WTC11 (cell line): ENCODE measurements around the gene SELENBP1. TPM values are rescaled to one million over a fixed set of nuclear protein-coding genes. Genes with fewer than 3 reads are reported as not detected.

ENCODE experiments used
- ATAC-seq: fragments of 200-7000 bp; cut with Tn5 transposase; 2 replicates; pipeline ENCODE4 v1.10.0; 2021; ENCODE audit warnings: mild to moderate bottlenecking, moderate library complexity
- CTCF ChIA-PET: fragments of 300-600 bp; sonication (Branson Sonifier 250); formaldehyde crosslinking; loops from one replicate; lab custom pipeline; 2021; ENCODE audit warnings: antibody characterized with exemption; lab: Charles Lee
- POLR2A ChIA-PET: fragments of 350-600 bp; sonication (Branson Sonifier 250); formaldehyde crosslinking; loops from one replicate; lab custom pipeline; 2021; ENCODE audit warnings: antibody characterized with exemption; lab: Charles Lee
- DNase-seq: peaks from one replicate; pipeline ENCODE4 v3.0.0; 2021; ENCODE audit warnings: low spot score
- H3K27ac Mint-ChIP-seq: 2 replicates; pipeline ENCODE4 v1.8.0; 2021; ENCODE audit warnings: mixed read lengths
- H3K27me3 Mint-ChIP-seq: 2 replicates; pipeline ENCODE4 v1.8.0; 2021; ENCODE audit warnings: low read depth, mild to moderate bottlenecking, moderate library complexity, mixed read lengths
- H3K36me3 Mint-ChIP-seq: 2 replicates; pipeline ENCODE4 v1.8.0; 2021; ENCODE audit warnings: mixed read lengths
- H3K4me1 Mint-ChIP-seq: 2 replicates; pipeline ENCODE4 v1.8.0; 2022; ENCODE audit warnings: mixed read lengths
- H3K4me3 Mint-ChIP-seq: 2 replicates; pipeline ENCODE4 v1.8.0; 2021; ENCODE audit warnings: mild to moderate bottlenecking, moderate library complexity, mixed read lengths
- H3K9me3 Mint-ChIP-seq: 2 replicates; pipeline ENCODE4 v1.8.0; 2021; ENCODE audit warnings: mixed read lengths
- CREB1 ChIP-seq: sonication (generic); formaldehyde crosslinking; IDR thresholded peaks from 2 replicates; pipeline ENCODE4 v1.8.0; 2023; ENCODE audit warnings: mild to moderate bottlenecking, missing genetic modification reagents
- CREM ChIP-seq: sonication (generic); formaldehyde crosslinking; IDR thresholded peaks from 2 replicates; pipeline ENCODE4 v1.8.1; 2022; ENCODE audit warnings: mild to moderate bottlenecking, missing genetic modification reagents, moderate library complexity
- ELF4 ChIP-seq: sonication (generic); formaldehyde crosslinking; IDR thresholded peaks from 2 replicates; pipeline ENCODE4 v1.8.1; 2022; ENCODE audit warnings: low read depth, mild to moderate bottlenecking, moderate library complexity, missing genetic modification reagents
- FOXJ3 ChIP-seq: sonication (generic); formaldehyde crosslinking; IDR thresholded peaks from 2 replicates; pipeline ENCODE4 v1.9.0; 2021; ENCODE audit warnings: missing genetic modification reagents, mild to moderate bottlenecking, borderline replicate concordance
- GABPB1 ChIP-seq: sonication (generic); formaldehyde crosslinking; IDR thresholded peaks from 2 replicates; pipeline ENCODE4 v1.8.1; 2023; ENCODE audit warnings: mild to moderate bottlenecking, missing genetic modification reagents
- JAZF1 ChIP-seq: fragments of 250-450 bp; sonication (Bioruptor Pico); IDR thresholded peaks from 2 replicates; pipeline ENCODE4 v1.9.0; 2021; ENCODE audit warnings: moderate library complexity, mild to moderate bottlenecking, inconsistent platforms
- NFATC4 ChIP-seq: fragments of 250-450 bp; sonication (Bioruptor Pico); IDR thresholded peaks from 2 replicates; pipeline ENCODE4 v1.9.0; 2021; ENCODE audit warnings: mild to moderate bottlenecking
- NR2C2 ChIP-seq: sonication (generic); formaldehyde crosslinking; IDR thresholded peaks from 2 replicates; pipeline ENCODE4 v1.8.0; 2022; ENCODE audit warnings: mild to moderate bottlenecking, missing genetic modification reagents
- PRRX2 ChIP-seq: fragments of 250-450 bp; sonication (Bioruptor Pico); IDR thresholded peaks from 2 replicates; pipeline ENCODE4 v1.8.0; 2021; ENCODE audit warnings: mild to moderate bottlenecking
- SP1 ChIP-seq: sonication (generic); formaldehyde crosslinking; conservative IDR thresholded peaks from 2 replicates; pipeline ENCODE4 v1.8.1; 2022; ENCODE audit warnings: missing genetic modification reagents
- TEAD4 ChIP-seq: sonication (generic); formaldehyde crosslinking; IDR thresholded peaks from 2 replicates; pipeline ENCODE4 v1.8.0; 2022; ENCODE audit warnings: mild to moderate bottlenecking, missing genetic modification reagents
- ZNF232 ChIP-seq: sonication (generic); formaldehyde crosslinking; IDR thresholded peaks from 2 replicates; pipeline ENCODE4 v1.8.0; 2022; ENCODE audit warnings: mild to moderate bottlenecking, missing genetic modification reagents
- ZNF263 ChIP-seq: sonication (generic); formaldehyde crosslinking; IDR thresholded peaks from 2 replicates; pipeline ENCODE4 v1.8.1; 2022; ENCODE audit warnings: low read depth, mild to moderate bottlenecking, moderate library complexity, missing genetic modification reagents
- ZNF317 ChIP-seq: sonication (generic); formaldehyde crosslinking; IDR thresholded peaks from 2 replicates; pipeline ENCODE4 v1.8.1; 2023; ENCODE audit warnings: low read depth, mild to moderate bottlenecking, moderate library complexity, missing genetic modification reagents, borderline replicate concordance
- total RNA-seq: library from RNA; stranded (reverse); gene quantifications from 3 replicates; pipeline ENCODE4 v1.2.3, GENCODE V29; 2021
- TF ChIP-seq, protein P1 (sequence below): sonication (generic); formaldehyde crosslinking; IDR thresholded peaks from 2 replicates; pipeline ENCODE4 v1.8.1; 2022; ENCODE audit warnings: mild to moderate bottlenecking, missing genetic modification reagents, moderate library complexity, borderline replicate concordance
- TF ChIP-seq, protein P2 (sequence below): sonication (generic); formaldehyde crosslinking; IDR thresholded peaks from 2 replicates; pipeline ENCODE4 v1.8.0; 2022; ENCODE audit warnings: mild to moderate bottlenecking, missing genetic modification reagents
- TF ChIP-seq, protein P3 (sequence below): sonication (generic); formaldehyde crosslinking; IDR thresholded peaks from 2 replicates; pipeline ENCODE4 v1.8.1; 2022; ENCODE audit warnings: mild to moderate bottlenecking, moderate library complexity, missing genetic modification reagents
- TF ChIP-seq, protein P4 (sequence below): sonication (generic); formaldehyde crosslinking; IDR thresholded peaks from 2 replicates; pipeline ENCODE4 v1.8.1; 2022; ENCODE audit warnings: low read depth, mild to moderate bottlenecking, moderate library complexity, missing genetic modification reagents, borderline replicate concordance
- TF ChIP-seq, protein P5 (sequence below): sonication (generic); formaldehyde crosslinking; IDR thresholded peaks from 2 replicates; pipeline ENCODE4 v1.8.1; 2023; ENCODE audit warnings: mild to moderate bottlenecking, moderate library complexity, missing genetic modification reagents
- TF ChIP-seq, protein P6 (sequence below): sonication (generic); formaldehyde crosslinking; conservative IDR thresholded peaks from 2 replicates; pipeline ENCODE4 v1.8.1; 2022; ENCODE audit warnings: mild to moderate bottlenecking, missing genetic modification reagents
- TF ChIP-seq, protein P7 (sequence below): fragments of 200-600 bp; IDR thresholded peaks from 2 replicates; pipeline ENCODE4 v1.8.0; 2022; ENCODE audit warnings: antibody characterized with exemption

Gene SELENBP1
- total RNA-seq, 1 experiment from 2014 or later, result 17.9 TPM

DNA sequence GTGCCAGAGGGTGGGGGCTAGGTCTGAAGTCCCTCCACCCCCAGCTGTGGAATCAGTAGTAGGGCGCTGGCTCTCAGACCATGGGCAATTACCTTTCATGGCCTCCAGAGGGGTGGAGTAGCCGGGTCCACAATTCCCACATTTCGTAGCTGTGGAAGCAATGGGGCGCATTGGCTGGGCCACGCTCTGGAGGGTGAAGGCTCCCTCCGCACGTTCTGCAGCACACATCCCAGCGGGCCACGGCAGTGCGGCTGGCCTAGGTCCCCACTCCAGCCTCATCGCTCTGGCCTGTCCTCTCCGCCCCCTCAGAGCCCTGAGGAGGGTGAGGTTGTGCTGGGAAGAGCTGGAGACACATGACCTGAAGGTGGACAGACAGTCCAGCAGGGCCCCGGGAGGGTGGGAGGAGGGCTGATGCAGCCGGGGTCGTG, 2.9 kb downstream of the SELENBP1 start (continued):
- TF ChIP-seq, protein P1, sequence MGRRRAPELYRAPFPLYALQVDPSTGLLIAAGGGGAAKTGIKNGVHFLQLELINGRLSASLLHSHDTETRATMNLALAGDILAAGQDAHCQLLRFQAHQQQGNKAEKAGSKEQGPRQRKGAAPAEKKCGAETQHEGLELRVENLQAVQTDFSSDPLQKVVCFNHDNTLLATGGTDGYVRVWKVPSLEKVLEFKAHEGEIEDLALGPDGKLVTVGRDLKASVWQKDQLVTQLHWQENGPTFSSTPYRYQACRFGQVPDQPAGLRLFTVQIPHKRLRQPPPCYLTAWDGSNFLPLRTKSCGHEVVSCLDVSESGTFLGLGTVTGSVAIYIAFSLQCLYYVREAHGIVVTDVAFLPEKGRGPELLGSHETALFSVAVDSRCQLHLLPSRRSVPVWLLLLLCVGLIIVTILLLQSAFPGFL (CRISPR knock-in tag), result no peak
- TF ChIP-seq GABPB1, result no peak
- no peak for TF ChIP-seq JAZF1
- TF ChIP-seq NR2C2, result no peak
- TF ChIP-seq, protein P2, sequence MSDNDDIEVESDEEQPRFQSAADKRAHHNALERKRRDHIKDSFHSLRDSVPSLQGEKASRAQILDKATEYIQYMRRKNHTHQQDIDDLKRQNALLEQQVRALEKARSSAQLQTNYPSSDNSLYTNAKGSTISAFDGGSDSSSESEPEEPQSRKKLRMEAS (CRISPR knock-in tag), result no peak
- TF ChIP-seq ZNF232, result no peak
- no peak for TF ChIP-seq SP1
- TF ChIP-seq, protein P3, sequence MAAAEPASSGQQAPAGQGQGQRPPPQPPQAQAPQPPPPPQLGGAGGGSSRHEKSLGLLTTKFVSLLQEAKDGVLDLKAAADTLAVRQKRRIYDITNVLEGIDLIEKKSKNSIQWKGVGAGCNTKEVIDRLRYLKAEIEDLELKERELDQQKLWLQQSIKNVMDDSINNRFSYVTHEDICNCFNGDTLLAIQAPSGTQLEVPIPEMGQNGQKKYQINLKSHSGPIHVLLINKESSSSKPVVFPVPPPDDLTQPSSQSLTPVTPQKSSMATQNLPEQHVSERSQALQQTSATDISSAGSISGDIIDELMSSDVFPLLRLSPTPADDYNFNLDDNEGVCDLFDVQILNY (CRISPR knock-in tag), result no peak
- TF ChIP-seq PRRX2 (CRISPR knock-in tag), result no peak
- TF ChIP-seq ZNF317 (CRISPR knock-in tag), result no peak

DNA sequence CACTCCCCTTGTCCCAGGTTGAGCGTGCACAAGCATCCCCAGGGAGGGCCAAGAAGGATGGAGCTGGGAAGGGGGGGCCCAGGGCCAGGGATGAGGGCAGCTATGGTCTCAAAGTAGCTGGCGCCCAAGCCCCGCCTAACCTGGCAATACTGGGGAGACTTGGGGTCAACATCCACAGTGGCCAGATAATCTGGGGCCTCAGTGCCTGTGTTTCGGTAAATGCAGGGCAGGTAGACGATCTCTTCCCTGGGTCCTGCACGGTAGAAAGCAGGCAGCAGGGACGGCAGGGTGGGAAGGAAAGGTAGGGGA, 3.2 kb downstream of the SELENBP1 start:
- no peaks in the 10 kb centered on the region for H3K27me3 Mint-ChIP-seq
- CTCF ChIA-PET, result interaction anchor here (1.1 to 1.9 kb wide), 8 partner anchors 10 to 348 kb away, joined by 3 to 11 read pairs (median 4); partner anchors contain the start of genes CGN and PSMB4

DNA sequence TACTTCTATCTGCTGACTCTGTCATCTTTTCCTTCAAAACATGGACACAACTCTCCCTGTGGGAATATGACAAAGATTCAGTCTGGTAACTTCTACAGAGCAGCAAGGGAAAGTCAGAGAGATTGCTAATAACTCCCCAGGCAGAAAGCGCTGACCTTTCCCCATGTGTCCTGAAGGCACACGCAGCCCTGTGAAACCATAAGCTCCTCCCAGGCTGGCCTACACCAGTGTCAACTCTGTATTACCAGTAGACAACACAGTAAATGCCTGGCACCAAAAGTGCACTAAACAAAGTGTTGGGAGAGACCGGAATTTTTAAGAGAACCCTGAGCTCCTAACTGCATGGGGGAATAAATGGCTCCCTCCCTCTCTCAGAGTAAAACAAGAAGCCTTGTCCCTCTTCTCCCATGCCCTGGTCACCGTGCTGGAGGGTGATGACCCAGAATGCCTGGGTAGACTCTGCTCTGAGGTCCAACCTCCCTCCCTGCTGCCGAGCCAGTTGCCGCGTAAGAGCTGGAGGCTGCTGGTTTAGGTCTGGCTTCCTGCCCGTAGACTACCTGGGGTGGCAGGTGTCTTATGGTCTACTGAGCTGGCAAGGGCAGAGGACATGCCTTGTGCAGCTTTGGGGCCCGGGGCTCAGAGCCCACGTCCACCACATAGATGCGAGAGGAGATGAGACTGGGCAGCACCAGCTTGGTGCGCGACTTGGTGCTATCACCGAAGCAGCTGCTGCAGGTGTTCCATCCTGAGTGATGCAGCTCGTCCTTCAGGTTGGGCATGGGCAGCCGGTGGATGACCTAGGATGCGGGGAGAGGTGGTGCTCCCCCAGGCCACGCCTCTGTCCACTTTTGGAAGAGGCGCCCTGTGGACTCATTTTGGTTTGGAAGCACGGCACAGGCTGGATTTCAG, 3.9 kb downstream of the SELENBP1 start:
- POLR2A ChIA-PET, result no interaction called here
- no peak overlapping the region for H3K27ac Mint-ChIP-seq
- H3K27me3 Mint-ChIP-seq, result no peaks in the 10 kb centered on the region
- no peak for DNase-seq
- peaks cover 22% of the 10 kb centered on the region for H3K4me1 Mint-ChIP-seq
- no peak overlapping the region for H3K4me3 Mint-ChIP-seq
- no peak for TF ChIP-seq TEAD4 (CRISPR knock-in tag)
- peaks cover 6% of the 10 kb centered on the region for H3K9me3 Mint-ChIP-seq
- no peak for ATAC-seq
- peaks cover 9% of the 10 kb centered on the region for H3K36me3 Mint-ChIP-seq
- CTCF ChIA-PET, result interaction anchor here (1.2 to 1.9 kb wide), 6 partner anchors 9 to 142 kb away, joined by 3 to 11 read pairs (median 6); partner anchors contain the start of genes CGN and PSMB4

More for the DNA sequence above, 3.2 kb downstream of the SELENBP1 start:
- ATAC-seq (no peak), DNase-seq (no peak)
- TF ChIP-seq, protein P4, sequence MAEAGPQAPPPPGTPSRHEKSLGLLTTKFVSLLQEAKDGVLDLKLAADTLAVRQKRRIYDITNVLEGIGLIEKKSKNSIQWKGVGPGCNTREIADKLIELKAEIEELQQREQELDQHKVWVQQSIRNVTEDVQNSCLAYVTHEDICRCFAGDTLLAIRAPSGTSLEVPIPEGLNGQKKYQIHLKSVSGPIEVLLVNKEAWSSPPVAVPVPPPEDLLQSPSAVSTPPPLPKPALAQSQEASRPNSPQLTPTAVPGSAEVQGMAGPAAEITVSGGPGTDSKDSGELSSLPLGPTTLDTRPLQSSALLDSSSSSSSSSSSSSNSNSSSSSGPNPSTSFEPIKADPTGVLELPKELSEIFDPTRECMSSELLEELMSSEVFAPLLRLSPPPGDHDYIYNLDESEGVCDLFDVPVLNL (CRISPR knock-in tag), result no peak
- TF ChIP-seq, protein P5, sequence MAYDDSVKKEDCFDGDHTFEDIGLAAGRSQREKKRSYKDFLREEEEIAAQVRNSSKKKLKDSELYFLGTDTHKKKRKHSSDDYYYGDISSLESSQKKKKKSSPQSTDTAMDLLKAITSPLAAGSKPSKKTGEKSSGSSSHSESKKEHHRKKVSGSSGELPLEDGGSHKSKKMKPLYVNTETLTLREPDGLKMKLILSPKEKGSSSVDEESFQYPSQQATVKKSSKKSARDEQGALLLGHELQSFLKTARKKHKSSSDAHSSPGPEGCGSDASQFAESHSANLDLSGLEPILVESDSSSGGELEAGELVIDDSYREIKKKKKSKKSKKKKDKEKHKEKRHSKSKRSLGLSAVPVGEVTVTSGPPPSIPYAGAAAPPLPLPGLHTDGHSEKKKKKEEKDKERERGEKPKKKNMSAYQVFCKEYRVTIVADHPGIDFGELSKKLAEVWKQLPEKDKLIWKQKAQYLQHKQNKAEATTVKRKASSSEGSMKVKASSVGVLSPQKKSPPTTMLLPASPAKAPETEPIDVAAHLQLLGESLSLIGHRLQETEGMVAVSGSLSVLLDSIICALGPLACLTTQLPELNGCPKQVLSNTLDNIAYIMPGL, result no peak
- peaks cover under 1% of the 10 kb centered on the region for H3K9me3 Mint-ChIP-seq
- H3K27ac Mint-ChIP-seq, result no peak overlapping the region
- POLR2A ChIA-PET, result no interaction called here
- H3K4me1 Mint-ChIP-seq, result peaks cover 24% of the 10 kb centered on the region
- H3K36me3 Mint-ChIP-seq, result peaks cover 3% of the 10 kb centered on the region
- H3K4me3 Mint-ChIP-seq, result no peak overlapping the region

DNA sequence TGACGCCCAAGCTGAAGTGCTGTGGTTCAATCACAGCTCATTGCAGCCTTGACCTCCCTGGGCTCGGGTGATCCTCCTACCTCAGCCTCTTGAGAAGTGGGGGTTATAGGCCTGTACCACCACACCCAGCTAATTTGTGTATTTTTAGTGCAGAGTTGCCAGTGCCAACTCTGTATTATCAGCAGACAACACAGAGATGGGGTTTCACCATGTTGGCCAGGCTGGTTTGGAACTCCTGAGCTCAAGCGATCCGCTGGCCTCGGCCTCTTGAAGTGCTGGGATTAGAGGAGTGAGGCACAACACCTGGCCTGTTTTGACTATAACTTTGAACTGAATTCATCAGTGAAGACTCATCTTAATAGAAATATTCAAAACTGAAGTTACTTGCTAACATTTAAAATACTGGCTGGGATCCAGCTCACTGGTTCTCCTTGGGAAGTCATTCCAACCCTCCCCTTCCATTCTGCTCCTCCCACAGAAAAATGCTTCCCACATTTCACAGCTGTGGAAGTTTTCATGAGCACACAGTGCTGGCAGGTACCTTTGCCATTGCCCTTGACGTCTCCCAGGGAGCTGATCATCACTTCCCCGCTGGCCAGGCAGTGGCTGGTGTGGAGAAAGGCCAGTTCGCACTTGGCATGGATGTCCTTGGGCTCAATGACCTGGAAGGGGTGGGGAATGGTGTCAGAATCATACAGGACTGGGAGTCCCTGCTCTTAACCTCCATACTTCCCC, 4.7 kb downstream of the SELENBP1 start:
- Mint-ChIP-seq H3K9me3 (peaks cover 15% of the 10 kb centered on the region), H3K36me3 (peaks cover 17% of the 10 kb centered on the region), H3K27ac (no peak overlapping the region; the same call in 1 of the 2 replicates), H3K4me3 (no peak overlapping the region), H3K4me1 (peaks cover 17% of the 10 kb centered on the region), H3K27me3 (no peaks in the 10 kb centered on the region)
- CTCF ChIA-PET, result no interaction called here
- POLR2A ChIA-PET, result no interaction called here
- DNase-seq (no peak), ATAC-seq (no peak)
- TF ChIP-seq, protein P6, sequence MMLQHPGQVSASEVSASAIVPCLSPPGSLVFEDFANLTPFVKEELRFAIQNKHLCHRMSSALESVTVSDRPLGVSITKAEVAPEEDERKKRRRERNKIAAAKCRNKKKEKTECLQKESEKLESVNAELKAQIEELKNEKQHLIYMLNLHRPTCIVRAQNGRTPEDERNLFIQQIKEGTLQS, result no peak
- no peak for TF ChIP-seq ELF4 (CRISPR knock-in tag)
- no peak for TF ChIP-seq FOXJ3 (CRISPR knock-in tag)
- no peak for TF ChIP-seq ZNF263
- TF ChIP-seq, protein P7, sequence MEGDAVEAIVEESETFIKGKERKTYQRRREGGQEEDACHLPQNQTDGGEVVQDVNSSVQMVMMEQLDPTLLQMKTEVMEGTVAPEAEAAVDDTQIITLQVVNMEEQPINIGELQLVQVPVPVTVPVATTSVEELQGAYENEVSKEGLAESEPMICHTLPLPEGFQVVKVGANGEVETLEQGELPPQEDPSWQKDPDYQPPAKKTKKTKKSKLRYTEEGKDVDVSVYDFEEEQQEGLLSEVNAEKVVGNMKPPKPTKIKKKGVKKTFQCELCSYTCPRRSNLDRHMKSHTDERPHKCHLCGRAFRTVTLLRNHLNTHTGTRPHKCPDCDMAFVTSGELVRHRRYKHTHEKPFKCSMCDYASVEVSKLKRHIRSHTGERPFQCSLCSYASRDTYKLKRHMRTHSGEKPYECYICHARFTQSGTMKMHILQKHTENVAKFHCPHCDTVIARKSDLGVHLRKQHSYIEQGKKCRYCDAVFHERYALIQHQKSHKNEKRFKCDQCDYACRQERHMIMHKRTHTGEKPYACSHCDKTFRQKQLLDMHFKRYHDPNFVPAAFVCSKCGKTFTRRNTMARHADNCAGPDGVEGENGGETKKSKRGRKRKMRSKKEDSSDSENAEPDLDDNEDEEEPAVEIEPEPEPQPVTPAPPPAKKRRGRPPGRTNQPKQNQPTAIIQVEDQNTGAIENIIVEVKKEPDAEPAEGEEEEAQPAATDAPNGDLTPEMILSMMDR, result no peak
- no peak for TF ChIP-seq NFATC4
- TF ChIP-seq CREM (CRISPR knock-in tag), result no peak
- no peak for TF ChIP-seq CREB1 (CRISPR knock-in tag)
